DMS153 treated with DMSO at 0.1 percent for 48 hours (cell line): ENCODE data around the gene ARHGAP35.

Experiments used
- DNase-seq: peaks from one replicate; lab custom pipeline; 2025; ENCODE audit not compliant: unreplicated experiment; lab: John Stamatoyannopoulos, UW

The ARHGAP35 gene

DNA sequence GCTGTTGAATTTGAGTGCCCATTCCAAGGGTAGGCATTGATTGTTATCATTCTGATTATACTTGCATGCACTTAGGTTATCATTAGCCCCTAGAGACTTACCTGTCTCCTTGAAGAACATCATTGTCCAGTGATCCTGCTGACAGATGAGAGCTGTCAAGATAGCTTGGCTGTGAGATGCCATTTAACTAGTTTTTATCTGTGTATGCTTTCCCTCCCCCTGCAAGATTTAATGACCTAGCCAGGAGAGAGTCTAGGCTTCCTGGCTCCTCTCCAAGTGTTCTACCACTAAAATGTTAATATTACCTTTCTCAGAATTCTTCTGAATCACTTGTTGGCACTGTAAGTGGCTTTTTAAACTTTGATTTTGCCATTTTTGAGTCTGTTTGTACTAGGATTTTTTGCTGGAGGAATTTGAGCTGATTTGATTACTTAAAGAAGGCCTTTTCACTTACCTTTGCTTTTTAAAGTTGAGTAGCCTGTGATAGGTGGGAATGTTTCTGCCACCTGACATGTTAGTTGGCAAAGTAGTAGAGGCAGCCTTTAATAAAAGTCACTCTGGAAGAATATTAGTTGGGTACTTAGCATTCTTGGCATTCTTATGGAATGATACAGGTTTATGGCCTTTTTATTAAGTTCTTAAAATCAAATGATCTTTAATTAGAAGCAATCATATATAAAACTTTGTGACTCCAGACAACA, 41.1 kb downstream of the ARHGAP35 start:
- DNase-seq: no peak

DNA sequence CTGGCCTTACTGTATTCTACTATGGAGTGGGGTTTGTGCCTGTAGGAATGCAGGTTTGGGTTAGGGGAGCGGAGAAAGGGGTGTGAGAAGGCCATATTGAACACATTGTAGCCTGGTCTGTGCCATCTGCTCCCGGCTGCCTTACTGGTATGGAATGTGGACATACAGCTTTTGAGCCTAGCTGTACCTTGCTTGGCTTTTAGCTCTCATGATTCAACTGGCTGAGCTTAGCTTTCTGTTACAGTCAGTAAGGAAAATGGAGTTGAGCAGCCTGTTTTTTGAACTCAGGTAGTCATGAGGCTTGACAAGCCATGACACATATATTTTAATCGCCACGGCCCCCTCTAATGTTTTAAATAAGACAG, 41.6 kb downstream of the ARHGAP35 start:
- DNase-seq: no peak

DNA sequence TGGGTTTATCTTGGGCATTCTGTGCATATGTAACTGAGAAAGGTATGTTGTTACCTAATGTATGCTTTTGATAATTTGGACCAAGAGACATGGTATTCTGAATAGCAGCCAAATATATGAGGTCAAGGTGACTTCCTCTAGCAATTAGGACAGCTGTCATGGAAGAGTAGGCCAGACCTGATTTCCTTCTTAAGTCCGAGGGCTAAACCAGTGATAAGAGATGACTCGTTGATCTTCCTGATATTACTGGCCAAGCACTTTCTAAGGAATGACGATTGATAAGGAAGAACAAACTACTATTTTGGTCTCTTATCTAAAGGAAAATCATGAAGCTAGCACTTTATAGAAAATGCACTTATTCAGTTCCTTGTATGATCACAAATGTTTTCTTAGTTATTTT, 42.7 kb downstream of the ARHGAP35 start:
- no peak for DNase-seq

DNA sequence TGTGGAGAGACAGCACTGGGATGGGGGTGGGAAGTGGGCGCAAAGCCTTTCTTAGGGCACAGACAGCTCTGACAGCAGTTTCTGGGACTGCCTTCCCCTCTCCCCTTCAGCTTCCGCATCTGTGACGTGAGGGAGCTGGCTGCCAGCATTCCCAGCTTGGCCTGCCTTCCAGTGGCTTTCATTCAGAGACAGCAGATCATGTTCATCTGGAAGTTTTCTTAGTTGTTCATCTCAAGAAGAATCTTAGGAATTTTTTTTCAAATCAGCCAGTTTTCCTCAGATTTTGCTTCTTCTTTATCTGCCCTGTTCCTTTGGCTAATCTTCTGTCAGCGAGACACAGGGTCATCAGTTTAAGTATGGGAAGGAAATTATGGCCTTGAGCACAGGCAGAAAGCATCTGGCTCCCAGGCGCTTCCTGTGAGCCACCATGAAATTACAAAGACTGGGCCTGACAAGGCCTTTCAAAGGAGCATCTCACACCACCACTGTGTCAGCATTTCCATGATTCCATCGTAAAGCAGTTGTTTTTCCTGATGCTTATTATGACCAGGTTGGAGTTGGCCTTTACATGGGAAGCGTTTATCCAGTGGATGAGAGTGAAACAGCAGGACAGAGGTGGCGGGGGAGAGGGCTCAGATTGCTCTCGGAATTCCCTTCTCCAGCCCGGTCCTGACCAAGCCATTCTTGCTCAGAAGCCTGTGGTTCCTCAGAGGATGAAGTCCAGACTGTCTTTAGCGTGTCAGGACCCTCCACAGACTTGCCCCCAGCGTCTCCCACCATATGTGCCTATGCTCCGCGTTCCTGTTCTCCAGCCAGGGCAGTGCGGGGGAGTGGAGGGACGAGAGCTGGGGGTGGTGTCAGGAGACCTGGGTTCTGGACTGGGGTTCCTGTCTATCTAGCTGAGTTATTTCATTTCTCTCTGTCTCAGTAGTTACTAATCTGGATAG, 43.6 kb downstream of the ARHGAP35 start:
- no peak for DNase-seq

DNA sequence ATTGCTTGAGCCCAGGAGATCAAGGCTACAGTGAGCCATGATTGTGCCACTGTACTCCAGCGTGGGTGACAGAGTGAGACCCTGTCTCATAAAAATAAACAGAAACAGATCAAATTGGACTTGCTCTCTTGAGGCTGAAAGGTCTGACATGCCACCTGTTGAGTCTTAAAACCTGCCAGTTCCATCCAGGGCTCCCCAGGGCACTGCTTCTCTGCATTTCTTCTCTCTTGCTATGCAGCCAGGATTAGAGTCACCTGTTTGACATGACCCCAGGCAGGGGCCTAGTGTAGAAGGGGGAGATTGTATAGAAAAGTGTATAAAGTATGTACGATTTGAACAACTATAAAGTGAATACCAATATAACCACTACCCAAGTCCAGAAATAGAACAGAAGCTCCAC, 45.4 kb downstream of the ARHGAP35 start:
- DNase-seq: no peak

DNA sequence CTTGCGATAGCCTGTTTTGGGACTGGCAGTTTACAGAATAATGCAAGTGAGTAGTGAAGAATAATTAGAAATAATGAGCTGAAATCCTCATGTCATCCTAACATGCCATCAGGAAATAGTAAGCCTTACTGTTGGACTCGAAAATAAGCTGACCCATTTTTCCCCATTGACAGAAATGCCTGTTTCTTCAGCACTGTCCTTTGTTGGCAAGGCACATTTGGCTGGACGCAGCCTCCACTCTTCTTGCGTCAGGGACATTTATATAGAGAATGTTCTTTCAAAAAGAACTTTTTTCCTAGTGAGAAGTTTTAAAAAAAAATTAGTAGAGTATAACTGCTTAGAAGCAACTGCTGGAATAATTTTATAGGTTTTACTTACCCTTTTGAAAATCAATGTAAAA, 47.1 kb downstream of the ARHGAP35 start:
- no peak for DNase-seq

DNA sequence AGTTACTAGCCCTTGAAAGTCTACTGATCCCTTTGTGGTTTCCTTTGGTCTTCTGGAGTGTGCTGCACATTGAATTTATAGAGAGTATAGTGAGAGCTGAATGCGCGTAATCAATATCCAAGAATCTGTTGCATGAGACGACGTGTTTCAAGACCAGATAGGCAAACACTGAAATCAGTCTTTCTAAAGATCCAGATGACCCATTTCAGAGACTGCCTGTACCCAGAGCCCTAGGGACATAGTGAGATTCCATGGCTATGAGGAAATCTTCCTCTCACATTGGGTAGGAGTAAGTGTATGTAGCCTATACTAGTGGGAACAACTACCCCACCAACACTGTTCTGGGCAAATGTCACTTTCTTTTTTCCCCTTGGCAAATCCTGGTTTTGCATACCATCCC, 48.6 kb downstream of the ARHGAP35 start:
- no peak for DNase-seq
